NCI-H524 (cell line): ENCODE measurements around the gene KANSL1L.

Source experiments
- DNase-seq, 2 experiments: peaks; one replicate each; lab custom pipeline; 2025; lab: John Stamatoyannopoulos, UW

KANSL1L gene

DNA sequence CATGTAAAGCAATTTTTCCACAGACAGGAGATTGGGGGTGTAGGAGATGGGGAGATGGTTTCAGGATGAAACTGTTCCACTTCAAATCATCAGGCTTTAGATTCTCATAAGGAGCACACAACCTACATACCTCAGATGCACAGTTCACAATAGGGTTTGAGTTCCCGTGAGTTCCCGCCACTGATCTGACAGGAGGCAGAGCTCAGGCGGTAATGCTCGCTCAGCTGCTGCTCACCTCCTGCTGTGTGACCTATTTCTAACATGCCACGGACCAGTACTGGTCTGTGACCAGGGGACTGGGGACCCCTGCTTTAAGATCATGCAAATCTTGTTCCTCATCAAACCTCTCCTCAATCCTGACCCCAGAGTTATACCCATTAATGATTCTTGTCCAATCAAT is 98.7 kb downstream of the KANSL1L start:
- DNase-seq: no peak

DNA sequence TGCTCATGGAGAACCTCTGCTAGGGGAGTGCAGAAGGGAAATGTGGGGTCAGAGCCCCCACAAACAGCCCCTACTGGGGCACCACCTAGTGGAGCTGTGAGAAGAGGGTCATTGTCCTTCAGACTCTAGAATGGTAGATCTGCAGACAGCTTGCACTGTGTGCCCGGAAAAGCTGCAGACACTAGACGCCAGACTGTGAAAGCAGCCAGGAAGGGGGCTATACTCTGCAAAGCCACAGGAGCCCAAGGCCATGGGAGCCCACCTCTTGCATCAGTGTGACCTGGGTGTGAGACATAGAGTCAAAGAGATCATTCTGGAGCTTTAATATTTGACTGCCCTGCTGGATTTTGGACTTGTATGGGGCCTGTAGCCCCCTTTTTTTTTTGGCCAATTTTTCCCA is 107.9 kb downstream of the KANSL1L start:
- no peak for DNase-seq

DNA sequence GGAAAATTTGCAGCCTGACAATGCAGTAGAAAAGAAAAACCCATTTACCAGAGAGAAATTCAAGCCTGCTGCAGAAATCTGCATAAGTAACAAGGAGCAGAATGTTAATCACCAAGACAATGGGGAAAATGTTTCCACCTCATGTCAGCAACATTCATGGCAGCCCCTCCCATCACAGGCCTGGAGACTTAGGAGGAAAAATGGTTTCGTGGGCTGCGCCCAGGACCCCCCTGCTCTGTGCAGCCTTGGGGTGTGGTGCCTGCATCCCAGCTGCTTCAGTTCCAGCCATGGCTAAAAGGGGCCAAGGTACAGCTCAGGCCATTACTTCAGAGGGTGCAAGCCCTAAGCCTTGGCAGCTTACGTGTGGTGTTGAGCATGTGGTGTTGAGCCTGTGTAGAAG is 115.4 kb downstream of the KANSL1L start:
- no peak for DNase-seq

- no peak for DNase-seq
These were observed 116.5 kb downstream of the KANSL1L start for GRCh38 chr2:210054696-210055095.

GRCh38 chr2:210050885-210051284 is 120.3 kb downstream of the KANSL1L start:
- DNase-seq: no peak

- DNase-seq: peak; percentile 19 to 71
These were observed 121.4 kb downstream of the KANSL1L start for GRCh38 chr2:210049831-210050230.

DNA sequence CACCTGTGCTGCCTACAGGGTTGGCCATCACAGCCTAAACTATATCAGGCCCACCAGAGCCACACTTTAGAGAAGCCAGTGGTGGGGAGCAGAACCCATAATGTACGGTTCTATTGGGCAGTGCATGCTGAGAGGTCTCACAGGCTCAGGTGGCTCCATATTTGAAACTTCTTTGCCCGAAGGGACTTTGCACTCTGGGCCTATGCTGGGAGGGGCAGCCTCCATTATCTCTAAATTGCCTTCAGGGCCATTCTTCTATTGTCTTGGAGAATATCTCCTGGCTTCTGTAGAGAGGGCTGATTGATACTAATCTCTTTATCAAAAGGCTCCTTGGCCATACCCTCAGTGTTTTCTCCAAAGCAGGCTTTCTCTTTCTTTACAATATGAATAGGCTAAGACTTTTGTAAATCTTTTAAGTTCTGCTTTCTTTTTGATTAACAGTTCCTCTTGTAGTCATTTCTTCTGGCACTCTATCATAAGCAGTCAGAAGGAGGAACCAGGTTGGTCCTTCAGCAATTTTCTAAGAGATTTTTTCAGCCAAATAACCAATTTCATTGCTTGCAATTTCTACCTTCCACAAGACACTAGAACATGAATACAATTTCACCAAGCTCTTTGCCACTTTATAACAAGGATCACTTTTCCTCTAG is 124.2 kb downstream of the KANSL1L start:
- no peak for DNase-seq

DNA sequence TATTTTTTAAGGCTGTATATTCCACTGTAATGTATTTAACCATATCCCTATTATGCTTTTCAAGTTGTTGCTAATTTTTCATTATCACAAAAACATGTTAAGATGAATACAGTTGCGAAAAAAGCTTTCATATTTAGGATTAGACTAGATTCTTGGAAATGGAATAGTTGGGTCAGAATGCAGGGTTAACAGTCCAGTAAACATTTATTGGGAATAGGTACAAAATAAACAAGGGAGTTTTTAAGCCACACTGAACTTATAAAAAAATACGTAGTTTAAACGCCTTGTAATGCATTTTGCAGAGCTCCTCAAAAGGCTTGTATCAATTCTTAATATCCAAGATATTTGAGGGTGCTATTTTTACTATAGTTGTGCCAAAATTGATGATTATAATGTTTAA is 133.1 kb downstream of the KANSL1L start:
- no peak for DNase-seq

- DNase-seq: no peak
These were observed 135.5 kb downstream of the KANSL1L start for GRCh38 chr2:210035679-210036078.

- DNase-seq: no peak
These were observed 137.0 kb downstream of the KANSL1L start for GRCh38 chr2:210034087-210034683.

- no peak for DNase-seq
These were observed 143.0 kb downstream of the KANSL1L start for GRCh38 chr2:210028178-210028577.

DNA sequence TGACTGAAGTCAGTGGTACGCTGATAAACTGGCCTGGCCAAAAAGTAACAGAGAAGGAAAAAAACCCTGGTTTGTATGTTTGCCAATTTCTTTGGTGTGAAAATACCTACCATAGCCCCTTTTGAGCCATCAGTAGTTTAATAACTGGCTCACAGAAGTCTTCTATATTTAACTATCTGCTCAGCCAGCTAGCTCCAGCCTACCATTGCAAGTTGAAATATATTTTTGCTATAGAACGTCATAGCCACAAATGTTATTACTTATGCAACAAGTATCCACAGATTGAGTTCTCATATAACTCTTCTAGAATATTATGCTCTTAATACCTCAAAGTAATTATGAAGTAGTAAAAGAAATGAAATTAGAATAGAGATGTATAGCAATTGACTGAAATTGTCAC is 143.6 kb downstream of the KANSL1L start:
- no peak for DNase-seq

GRCh38 chr2:210022824-210023223 is 148.4 kb downstream of the KANSL1L start:
- no peak for DNase-seq

DNA sequence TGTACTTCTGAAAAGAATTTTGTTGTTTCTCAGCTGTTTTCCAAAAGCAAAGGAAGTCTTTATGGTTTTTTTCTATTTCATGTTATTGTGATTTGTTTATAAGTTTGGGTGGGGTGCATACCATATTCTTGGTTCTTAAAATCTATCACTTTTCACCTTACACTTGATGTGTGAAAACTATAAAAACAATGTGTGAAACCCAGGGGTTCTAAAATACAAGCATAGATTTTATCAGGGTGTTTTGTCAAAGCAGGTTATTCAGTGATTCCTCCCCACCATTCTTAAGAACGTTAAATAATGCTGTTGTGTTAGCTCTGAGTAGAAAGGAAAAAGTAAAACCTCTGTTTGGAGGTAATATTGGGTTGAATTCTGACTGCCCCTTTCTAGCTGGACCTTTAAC is 151.1 kb downstream of the KANSL1L start:
- no peak for DNase-seq

DNA sequence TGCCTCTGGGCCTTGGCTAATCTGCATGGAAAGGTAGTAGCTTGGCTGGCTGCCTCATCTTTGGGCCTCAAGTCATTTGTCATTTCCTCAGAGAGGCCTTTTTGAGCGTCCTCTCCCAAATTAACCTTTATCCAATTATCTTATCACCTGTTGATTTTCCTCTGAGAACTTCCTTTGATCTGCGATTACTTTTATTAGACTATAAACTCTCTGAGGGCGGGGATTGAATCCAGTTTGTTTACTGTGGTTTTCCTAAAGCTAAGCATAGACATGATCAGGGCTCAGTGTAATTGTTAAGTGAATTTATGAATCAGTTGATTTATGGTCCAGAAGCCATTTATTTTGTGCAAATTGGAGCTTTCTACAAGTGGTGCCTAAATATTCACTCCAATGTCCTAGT is 161.3 kb downstream of the KANSL1L start:
- DNase-seq: no peak

DNA sequence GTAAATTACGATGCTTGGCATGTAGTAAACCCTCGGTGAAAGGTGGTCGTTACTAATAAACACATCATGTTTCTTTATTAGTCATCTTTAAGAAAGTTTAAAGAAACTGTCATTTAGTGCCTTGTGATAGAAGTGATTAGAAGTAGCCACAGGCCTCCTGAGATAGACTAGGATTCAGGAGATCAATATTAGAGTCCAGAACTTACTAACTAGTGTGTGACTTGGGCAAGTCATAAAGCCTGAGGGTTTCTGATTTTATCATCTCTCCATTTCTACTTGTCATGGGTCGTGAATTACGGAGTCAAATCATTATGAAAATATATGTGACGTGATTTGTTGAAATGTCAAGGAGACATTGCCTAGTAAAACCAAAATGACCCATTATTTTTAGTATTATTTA is 162.1 kb downstream of the KANSL1L start:
- no peak for DNase-seq

- no peak for DNase-seq
These were observed 163.3 kb downstream of the KANSL1L start for GRCh38 chr2:210007895-210008294.

DNA sequence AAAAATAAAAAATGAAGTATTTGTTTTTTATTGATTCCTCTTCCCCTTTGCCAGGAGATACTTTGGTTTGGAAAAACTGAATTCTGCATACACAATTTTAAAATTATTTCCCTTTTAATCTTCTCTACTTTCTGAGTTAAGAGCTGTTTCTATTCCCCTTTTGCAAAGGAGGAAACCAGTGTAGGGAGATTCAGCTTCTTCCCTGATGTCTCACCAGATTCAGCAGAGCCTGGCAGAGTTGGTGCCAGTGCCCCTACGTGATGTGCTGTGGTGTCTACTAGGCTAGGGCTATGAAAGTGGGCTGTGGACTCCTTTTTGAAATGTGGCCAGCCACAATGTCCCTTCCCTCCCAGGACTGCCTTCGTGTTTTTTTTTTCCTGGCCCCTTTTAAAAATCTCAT is 166.3 kb downstream of the KANSL1L start:
- DNase-seq: no peak

GRCh38 chr2:210003359-210003758 is 167.8 kb downstream of the KANSL1L start:
- DNase-seq: no peak

- DNase-seq: peak; percentile 88 to 94
These were observed 168.8 kb downstream of the KANSL1L start, which contains the start of gene RPE for GRCh38 chr2:210002158-210003157. TSS of gene RPE (plus strand) at chr2:210002638. CDS start at chr2:210002662, 24 bp downstream.

DNA sequence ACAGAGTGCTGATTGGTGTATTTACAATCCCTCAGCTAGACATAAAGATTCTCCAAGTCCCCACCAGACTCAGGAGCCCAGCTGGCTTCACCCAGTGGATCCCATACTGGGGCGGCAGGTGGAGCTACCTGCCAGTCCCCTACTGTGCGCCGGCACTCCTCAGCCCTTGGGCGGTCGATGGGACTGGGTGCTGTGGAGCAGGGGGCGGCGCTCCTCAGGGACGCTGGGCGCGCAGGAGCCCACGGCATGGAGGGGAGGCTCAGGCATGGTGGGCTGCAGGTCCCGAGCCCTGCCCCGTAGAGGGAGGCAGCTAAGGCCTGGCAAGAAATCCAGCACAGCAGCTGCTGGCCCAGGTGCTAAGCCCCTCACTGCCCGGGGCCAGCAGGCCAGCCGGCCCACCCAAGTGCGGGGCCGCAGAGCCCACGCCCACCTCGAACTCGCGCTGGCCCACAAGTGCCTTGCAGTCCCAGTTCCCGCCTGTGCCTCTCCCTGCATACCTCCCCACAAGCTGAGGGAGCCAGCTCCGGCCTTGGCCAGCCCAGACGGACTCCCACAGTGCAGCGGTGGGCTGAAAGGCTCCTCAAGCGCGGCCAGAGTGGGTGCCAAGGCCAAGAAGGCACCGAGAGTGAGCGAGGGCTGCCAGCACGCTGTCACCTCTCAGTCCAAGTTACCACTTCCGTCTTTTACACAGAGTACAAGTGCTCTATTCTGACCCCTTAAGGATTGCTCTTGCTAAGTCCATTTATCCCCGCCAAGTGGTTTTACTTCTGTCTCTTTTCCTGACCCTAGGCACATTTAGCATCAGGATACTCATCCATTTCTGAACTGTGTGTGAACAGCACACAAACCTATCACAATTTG is 170.5 kb downstream of the KANSL1L start:
- no peak for DNase-seq

DNA sequence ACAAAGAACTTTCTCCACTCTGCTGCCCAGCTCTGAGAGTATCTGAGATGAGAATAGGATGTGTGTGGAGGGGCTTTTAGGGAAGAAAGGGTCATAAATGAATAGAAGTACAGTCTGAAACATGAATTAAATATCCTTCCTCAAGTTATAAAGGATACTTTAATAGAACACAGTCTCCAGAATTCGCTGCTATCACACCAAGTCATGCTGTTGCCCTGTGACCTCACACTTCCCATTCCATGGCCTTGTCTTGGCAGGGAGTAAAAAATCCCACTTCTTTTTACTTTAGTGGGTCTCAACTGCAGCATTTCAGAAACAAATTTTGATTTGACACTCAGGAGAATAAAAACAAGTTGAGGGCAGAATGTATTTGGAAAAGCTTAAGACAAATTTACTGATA is 172.6 kb downstream of the KANSL1L start:
- no peak for DNase-seq
